ENCODE results near the gene KIF15.

Gene KIF15

GRCh38 chr3:44762170-44762677 is 630 bp downstream of the KIF15 start:
- DNase-seq: peak in 1 of 2 donors; percentile 2
- peak overlapping the region; percentile 85 for H3K4me2 ChIP-seq (ENCODE audit: low read length)
- H3K18ac ChIP-seq (ENCODE audit: low read length): peak overlapping the region; percentile 77
- peak overlapping the region; percentile 75 for H4K8ac ChIP-seq (ENCODE audit: low read depth, low read length)
- no peak overlapping the region for H2AK5ac ChIP-seq (ENCODE audit: low read length)
- peaks cover 7% of the 10 kb centered on the region for H3K79me1 ChIP-seq (ENCODE audit: low read length)
- peak overlapping the region; percentile 46 for H3K14ac ChIP-seq (ENCODE audit: low read length)
- H3K79me2 ChIP-seq (ENCODE audit: control insufficient read depth, insufficient read depth, low read length, poor library complexity): peaks cover 9% of the 10 kb centered on the region
- peaks cover 4 to 11% of the 10 kb centered on the region in 2 experiments for H3K36me3 ChIP-seq (ENCODE audit: control insufficient read depth in 1 of 2, insufficient read depth in 2 of 2, low read length in 2 of 2)
- H3K27me3 ChIP-seq (ENCODE audit: insufficient read depth, low read length): no peaks in the 10 kb centered on the region
- H3K9ac ChIP-seq (ENCODE audit: low read length): peak overlapping the region; percentile 84
- no peak overlapping the region for H4K91ac ChIP-seq (ENCODE audit: low read depth, low read length)
- peak overlapping the region; percentile 52 for H2BK120ac ChIP-seq (ENCODE audit: insufficient read depth, low read length, poor library complexity)
- H2AFZ ChIP-seq (ENCODE audit: insufficient read depth, low read length, poor library complexity): peak overlapping the region; percentile 77
- no CpG with 5 or more reads among the region's 9 CpGs for WGBS (ENCODE audit: extremely low coverage, insufficient coverage, insufficient read length)
- H3K27ac ChIP-seq (ENCODE audit: low read depth, low read length): no peak overlapping the region
- H3K4me3 ChIP-seq (ENCODE audit: low read depth, low read length): peak overlapping the region; percentile 85
- H3K9me3 ChIP-seq (ENCODE audit: insufficient read depth, low read depth, low read length): peaks cover 4% of the 10 kb centered on the region
- H4K12ac ChIP-seq (ENCODE audit: low read depth, low read length): peak overlapping the region; percentile 22
- no peak overlapping the region for H2BK12ac ChIP-seq (ENCODE audit: low read length)
- no peak overlapping the region for H3K4ac ChIP-seq (ENCODE audit: low read depth, low read length)
- peak overlapping the region; percentile 71 for H2BK5ac ChIP-seq (ENCODE audit: low read depth, low read length, poor library complexity)
- no peak overlapping the region for H3K23ac ChIP-seq (ENCODE audit: low read length)
- H3K4me1 ChIP-seq (ENCODE audit: control insufficient read depth in 1 of 2, insufficient read depth in 2 of 2, low read length in 2 of 2): no peaks in the 10 kb centered on the region

GRCh38 chr3:44762690-44763089 is 1.1 kb downstream of the KIF15 start:
- H3K14ac ChIP-seq (ENCODE audit: low read length): no peak overlapping the region
- H3K23ac ChIP-seq (ENCODE audit: low read length): no peak overlapping the region
- H2AK5ac ChIP-seq (ENCODE audit: low read length): no peak overlapping the region
- no peak overlapping the region for H4K91ac ChIP-seq (ENCODE audit: low read depth, low read length)
- no peak overlapping the region for H2BK12ac ChIP-seq (ENCODE audit: low read length)
- no peak overlapping the region for H2BK5ac ChIP-seq (ENCODE audit: low read depth, low read length, poor library complexity)
- H3K36me3 ChIP-seq (ENCODE audit: control insufficient read depth in 1 of 2, insufficient read depth in 2 of 2, low read length in 2 of 2): peaks cover 4 to 7% of the 10 kb centered on the region in 2 experiments
- H3K27ac ChIP-seq (ENCODE audit: low read depth, low read length): no peak overlapping the region
- no peak overlapping the region for H4K12ac ChIP-seq (ENCODE audit: low read depth, low read length)
- peaks cover 7% of the 10 kb centered on the region for H3K79me1 ChIP-seq (ENCODE audit: low read length)
- no peaks in the 10 kb centered on the region for H3K27me3 ChIP-seq (ENCODE audit: insufficient read depth, low read length)
- no peak overlapping the region for H3K18ac ChIP-seq (ENCODE audit: low read length)
- H3K79me2 ChIP-seq (ENCODE audit: control insufficient read depth, insufficient read depth, low read length, poor library complexity): peaks cover 9% of the 10 kb centered on the region
- no peak for DNase-seq
- H4K8ac ChIP-seq (ENCODE audit: low read depth, low read length): no peak overlapping the region
- WGBS (ENCODE audit: extremely low coverage, insufficient coverage, insufficient read length): no CpG with 5 or more reads among the region's 5 CpGs
- no peak overlapping the region for H3K4me3 ChIP-seq (ENCODE audit: low read depth, low read length)
- no peak overlapping the region for H3K4ac ChIP-seq (ENCODE audit: low read depth, low read length)
- peak overlapping the region; percentile 85 for H3K4me2 ChIP-seq (ENCODE audit: low read length)
- H3K4me1 ChIP-seq (ENCODE audit: control insufficient read depth in 1 of 2, insufficient read depth in 2 of 2, low read length in 2 of 2): no peaks in the 10 kb centered on the region
- H2BK120ac ChIP-seq (ENCODE audit: insufficient read depth, low read length, poor library complexity): no peak overlapping the region
- no peak overlapping the region for H3K9ac ChIP-seq (ENCODE audit: low read length)
- H2AFZ ChIP-seq (ENCODE audit: insufficient read depth, low read length, poor library complexity): no peak overlapping the region
- H3K9me3 ChIP-seq (ENCODE audit: insufficient read depth, low read depth, low read length): peaks cover 4% of the 10 kb centered on the region

GRCh38 chr3:44764248-44764647 is 2.7 kb downstream of the KIF15 start:
- no peak overlapping the region for H2AK5ac ChIP-seq (ENCODE audit: low read length)
- H3K9ac ChIP-seq (ENCODE audit: low read length): no peak overlapping the region
- H3K4me1 ChIP-seq (ENCODE audit: control insufficient read depth in 1 of 2, insufficient read depth in 2 of 2, low read length in 2 of 2): no peaks in the 10 kb centered on the region
- no peak overlapping the region for H3K4me3 ChIP-seq (ENCODE audit: low read depth, low read length)
- no peak overlapping the region for H2BK120ac ChIP-seq (ENCODE audit: insufficient read depth, low read length, poor library complexity)
- H3K27me3 ChIP-seq (ENCODE audit: insufficient read depth, low read length): no peaks in the 10 kb centered on the region
- no peak overlapping the region for H3K18ac ChIP-seq (ENCODE audit: low read length)
- no peak overlapping the region for H3K4ac ChIP-seq (ENCODE audit: low read depth, low read length)
- H4K12ac ChIP-seq (ENCODE audit: low read depth, low read length): no peak overlapping the region
- H2BK5ac ChIP-seq (ENCODE audit: low read depth, low read length, poor library complexity): no peak overlapping the region
- H4K8ac ChIP-seq (ENCODE audit: low read depth, low read length): no peak overlapping the region
- H2BK12ac ChIP-seq (ENCODE audit: low read length): no peak overlapping the region
- H2AFZ ChIP-seq (ENCODE audit: insufficient read depth, low read length, poor library complexity): no peak overlapping the region
- no peak for DNase-seq
- H3K14ac ChIP-seq (ENCODE audit: low read length): no peak overlapping the region
- H3K79me1 ChIP-seq (ENCODE audit: low read length): peaks cover 7% of the 10 kb centered on the region
- H3K79me2 ChIP-seq (ENCODE audit: control insufficient read depth, insufficient read depth, low read length, poor library complexity): peaks cover 9% of the 10 kb centered on the region
- no peak overlapping the region for H3K23ac ChIP-seq (ENCODE audit: low read length)
- H3K36me3 ChIP-seq (ENCODE audit: control insufficient read depth in 1 of 2, insufficient read depth in 2 of 2, low read length in 2 of 2): peaks cover 0 to 4% of the 10 kb centered on the region in 2 experiments
- H4K91ac ChIP-seq (ENCODE audit: low read depth, low read length): no peak overlapping the region
- H3K27ac ChIP-seq (ENCODE audit: low read depth, low read length): no peak overlapping the region
- peaks cover 5% of the 10 kb centered on the region for H3K9me3 ChIP-seq (ENCODE audit: insufficient read depth, low read depth, low read length)
- H3K4me2 ChIP-seq (ENCODE audit: low read length): no peak overlapping the region

- no peak overlapping the region for H3K14ac ChIP-seq (ENCODE audit: low read length)
- no peak overlapping the region for H2BK12ac ChIP-seq (ENCODE audit: low read length)
- no peak overlapping the region for H3K27ac ChIP-seq (ENCODE audit: low read depth, low read length)
- H3K4me2 ChIP-seq (ENCODE audit: low read length): no peak overlapping the region
- no peak overlapping the region for H2BK120ac ChIP-seq (ENCODE audit: insufficient read depth, low read length, poor library complexity)
- H3K4me1 ChIP-seq (ENCODE audit: control insufficient read depth in 1 of 2, insufficient read depth in 2 of 2, low read length in 2 of 2): no peaks in the 10 kb centered on the region
- no peak overlapping the region for H3K4me3 ChIP-seq (ENCODE audit: low read depth, low read length)
- H3K79me1 ChIP-seq (ENCODE audit: low read length): no peaks in the 10 kb centered on the region
- H3K27me3 ChIP-seq (ENCODE audit: insufficient read depth, low read length): no peaks in the 10 kb centered on the region
- H3K9ac ChIP-seq (ENCODE audit: low read length): no peak overlapping the region
- no peak overlapping the region for H2AFZ ChIP-seq (ENCODE audit: insufficient read depth, low read length, poor library complexity)
- WGBS (ENCODE audit: extremely low coverage, insufficient coverage, insufficient read length): no CpG with 5 or more reads among the region's 1 CpG
- H2BK5ac ChIP-seq (ENCODE audit: low read depth, low read length, poor library complexity): no peak overlapping the region
- no peak overlapping the region for H3K18ac ChIP-seq (ENCODE audit: low read length)
- DNase-seq: no peak
- no peak overlapping the region for H4K8ac ChIP-seq (ENCODE audit: low read depth, low read length)
- no peak overlapping the region for H3K23ac ChIP-seq (ENCODE audit: low read length)
- peaks cover 10 to 16% of the 10 kb centered on the region in 2 experiments for H3K36me3 ChIP-seq (ENCODE audit: control insufficient read depth in 1 of 2, insufficient read depth in 2 of 2, low read length in 2 of 2)
- H4K12ac ChIP-seq (ENCODE audit: low read depth, low read length): no peak overlapping the region
- H3K9me3 ChIP-seq (ENCODE audit: insufficient read depth, low read depth, low read length): peaks cover 15% of the 10 kb centered on the region
- no peaks in the 10 kb centered on the region for H3K79me2 ChIP-seq (ENCODE audit: control insufficient read depth, insufficient read depth, low read length, poor library complexity)
- H3K4ac ChIP-seq (ENCODE audit: low read depth, low read length): no peak overlapping the region
- H4K91ac ChIP-seq (ENCODE audit: low read depth, low read length): no peak overlapping the region
- H2AK5ac ChIP-seq (ENCODE audit: low read length): no peak overlapping the region
Observed at GRCh38 chr3:44771424-44772098, 10.0 kb downstream of the KIF15 start.
